GM18511 (cell line): ENCODE results near the gene MUC5AC.
"Not testable (repeated sequence)": the region's sequence is repeated elsewhere in the genome, so short reads cannot be mapped to it uniquely, and the experiment has no call there.

Source experiments
- ATAC-seq: cut with Tn5 transposase; IDR thresholded peaks from one replicate; pipeline ENCODE4 v1.9.1; 2021; ENCODE audit warnings: mild to moderate bottlenecking, moderate library complexity; ENCODE audit not compliant: unreplicated experiment

Gene MUC5AC

DNA sequence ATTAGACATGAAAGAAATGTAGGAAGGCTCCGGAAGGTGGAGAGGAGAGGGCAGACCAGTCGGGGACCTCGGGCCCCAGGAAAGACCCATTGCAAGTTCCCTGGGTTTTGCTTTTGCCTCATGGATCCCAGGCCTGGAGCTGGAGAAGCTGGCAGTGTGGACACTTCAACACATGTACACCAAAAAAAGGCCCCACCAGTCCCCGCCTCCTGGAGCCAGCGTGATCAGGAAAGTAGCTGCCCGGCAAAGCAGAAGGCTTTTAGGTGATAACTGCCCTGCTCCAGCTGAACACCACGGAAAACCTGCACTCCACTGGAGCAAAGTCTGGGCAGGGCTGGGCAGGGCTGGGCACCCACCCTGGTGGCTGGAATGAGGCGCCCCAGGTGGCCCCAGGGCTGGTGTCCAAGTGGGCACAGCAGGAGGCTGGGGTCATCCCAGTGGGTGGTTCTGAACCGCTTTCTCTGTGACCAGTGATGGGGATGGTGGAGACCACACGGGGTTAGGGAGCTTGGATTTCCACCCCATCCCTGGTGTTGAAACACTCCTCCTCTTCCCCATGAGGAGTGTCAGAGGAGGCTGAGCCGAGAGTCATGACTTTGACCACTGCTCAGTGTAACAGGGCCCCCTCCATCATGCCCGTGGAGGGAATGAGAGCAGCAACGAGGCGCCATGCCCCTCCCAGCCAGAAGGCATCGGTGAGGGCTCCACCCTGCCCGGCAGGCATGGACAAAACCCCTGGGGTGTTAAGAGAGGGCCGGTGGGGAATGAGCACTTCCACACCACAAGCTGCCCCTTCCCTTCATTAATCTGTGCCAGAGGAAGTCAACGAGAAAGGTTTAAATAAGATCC lies 16.9 kb upstream of the MUC5AC start:
- no peak for ATAC-seq

DNA sequence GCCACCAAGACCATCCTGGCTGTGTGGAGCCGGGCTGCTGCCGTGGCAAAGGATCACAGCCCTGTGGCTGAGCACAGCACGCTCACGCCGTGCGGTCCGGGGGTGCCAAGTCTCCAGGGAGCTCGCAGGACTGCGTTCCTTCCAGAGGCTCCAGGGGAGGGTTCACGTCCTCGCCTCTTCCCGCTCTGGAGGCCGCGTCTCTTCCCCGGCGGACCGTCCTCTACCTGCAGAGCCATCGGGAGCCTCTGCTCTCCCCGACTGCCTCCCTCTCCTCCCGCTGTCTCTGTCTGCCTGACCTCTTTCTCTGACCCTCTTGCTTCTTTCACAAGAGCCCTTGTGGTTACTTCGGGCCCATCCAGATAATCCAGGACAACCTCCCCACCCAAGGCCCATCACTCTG lies 11.4 kb upstream of the MUC5AC start:
- ATAC-seq, result no peak

DNA sequence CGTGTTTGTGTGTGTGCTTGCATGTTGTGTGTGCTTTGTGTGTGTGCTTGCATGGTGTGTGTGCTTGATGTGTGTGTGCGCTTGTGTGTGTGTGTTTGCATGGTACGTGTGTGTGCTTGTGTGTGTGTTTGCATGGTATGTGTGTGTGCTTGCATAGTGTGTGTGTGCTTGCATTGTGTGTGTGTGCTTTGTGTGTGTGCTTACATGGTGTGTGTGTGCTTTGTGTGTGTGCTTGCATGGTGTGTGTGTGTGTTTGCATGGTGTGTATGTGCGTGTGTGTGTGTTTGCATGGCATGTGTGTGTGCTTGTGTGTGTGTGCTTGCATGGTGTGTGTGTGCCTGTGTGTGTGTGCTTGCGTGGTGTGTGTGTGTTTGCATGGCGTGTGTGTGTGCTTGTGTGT lies 10.0 kb upstream of the MUC5AC start:
- ATAC-seq, result no peak

DNA sequence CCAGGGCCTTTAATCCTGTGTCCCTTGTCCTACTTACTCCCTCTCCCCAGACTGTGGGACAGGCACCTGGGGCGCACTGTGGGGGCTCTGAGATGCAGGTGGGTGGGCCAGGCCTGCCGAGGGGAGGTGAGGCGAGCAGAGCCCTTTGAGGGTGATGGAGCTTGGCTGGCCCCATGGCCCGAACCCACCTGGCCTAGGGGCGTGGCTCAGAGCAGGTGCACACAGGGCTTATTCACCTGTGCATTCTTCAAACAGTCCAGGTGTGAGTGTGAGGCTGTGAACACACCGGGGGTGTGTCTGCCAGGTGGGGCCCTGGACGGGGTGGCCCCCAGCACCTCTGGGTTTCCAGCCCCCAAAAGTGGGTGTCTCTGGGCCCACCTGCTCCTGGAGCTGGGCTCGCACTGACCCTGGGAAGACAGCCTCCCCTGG lies 9.0 kb upstream of the MUC5AC start:
- ATAC-seq, result no peak

DNA sequence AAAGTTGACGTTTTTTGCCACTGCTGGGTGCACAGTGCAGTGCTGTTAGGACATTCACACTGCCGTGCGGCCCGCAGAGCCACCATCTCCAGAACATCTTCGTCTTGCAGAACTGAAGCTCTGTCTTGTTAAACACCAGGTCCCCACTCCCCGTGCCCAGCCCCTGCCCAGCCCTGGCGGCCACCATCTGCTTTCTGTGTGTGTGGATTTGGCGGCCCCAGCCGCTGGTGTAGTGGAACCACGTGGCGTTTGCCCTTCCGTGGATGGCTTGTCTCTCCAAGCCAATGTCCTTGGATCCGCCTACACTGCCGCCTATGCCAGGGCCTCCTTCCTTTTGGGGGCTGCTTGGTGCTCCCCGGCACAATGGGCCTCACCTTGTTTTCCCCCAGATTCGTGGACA lies 8.2 kb upstream of the MUC5AC start:
- no peak for ATAC-seq

DNA sequence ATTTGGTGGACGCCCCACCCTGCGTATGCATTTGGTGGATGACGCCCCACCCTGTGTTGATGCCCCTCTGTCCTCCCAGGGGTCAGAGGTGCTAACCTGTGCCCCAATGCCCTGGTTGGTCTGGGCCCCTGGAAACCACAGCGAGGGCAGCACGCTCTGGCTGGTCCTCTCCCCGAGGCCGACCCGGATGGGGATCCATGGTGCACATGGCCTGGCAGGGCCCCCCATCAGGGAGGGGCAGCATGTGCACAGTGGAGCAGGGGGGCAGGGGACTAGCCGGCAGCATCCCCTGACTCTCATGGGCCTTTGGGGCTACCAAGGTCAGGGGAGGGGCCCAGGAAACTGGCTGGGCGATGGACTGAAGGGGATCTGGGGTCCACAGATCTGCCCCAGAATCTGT lies 7.6 kb upstream of the MUC5AC start:
- ATAC-seq, result no peak

DNA sequence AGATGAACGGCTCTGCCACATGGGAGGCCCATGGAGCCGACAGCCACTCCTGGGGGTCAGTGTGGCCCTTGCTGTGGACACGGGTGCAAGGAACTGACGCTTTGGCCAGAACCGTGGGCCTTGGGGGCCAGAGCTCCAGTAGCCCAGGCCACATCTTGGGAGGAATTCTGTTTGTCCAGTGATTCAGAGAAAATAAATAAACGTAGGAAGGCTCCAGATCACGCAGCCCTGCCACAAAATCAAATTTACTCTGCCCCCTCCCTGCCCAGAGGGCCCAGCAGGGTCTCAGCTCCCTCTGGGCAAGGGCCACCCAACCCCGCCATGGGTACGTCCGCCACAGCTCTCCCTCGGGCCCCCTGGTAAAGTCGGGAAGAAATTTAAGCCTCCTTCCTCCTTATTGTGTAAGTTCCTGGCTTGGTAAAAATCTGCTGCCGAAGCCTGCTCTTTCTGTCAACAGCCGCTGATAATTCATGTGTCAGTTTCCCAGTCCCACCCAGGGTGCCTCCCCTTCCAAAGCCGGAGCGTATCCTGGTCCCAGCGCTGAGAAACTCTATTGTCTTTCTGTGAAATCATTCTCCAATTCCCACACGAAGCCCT lies 6.9 kb upstream of the MUC5AC start:
- ATAC-seq, result no peak

DNA sequence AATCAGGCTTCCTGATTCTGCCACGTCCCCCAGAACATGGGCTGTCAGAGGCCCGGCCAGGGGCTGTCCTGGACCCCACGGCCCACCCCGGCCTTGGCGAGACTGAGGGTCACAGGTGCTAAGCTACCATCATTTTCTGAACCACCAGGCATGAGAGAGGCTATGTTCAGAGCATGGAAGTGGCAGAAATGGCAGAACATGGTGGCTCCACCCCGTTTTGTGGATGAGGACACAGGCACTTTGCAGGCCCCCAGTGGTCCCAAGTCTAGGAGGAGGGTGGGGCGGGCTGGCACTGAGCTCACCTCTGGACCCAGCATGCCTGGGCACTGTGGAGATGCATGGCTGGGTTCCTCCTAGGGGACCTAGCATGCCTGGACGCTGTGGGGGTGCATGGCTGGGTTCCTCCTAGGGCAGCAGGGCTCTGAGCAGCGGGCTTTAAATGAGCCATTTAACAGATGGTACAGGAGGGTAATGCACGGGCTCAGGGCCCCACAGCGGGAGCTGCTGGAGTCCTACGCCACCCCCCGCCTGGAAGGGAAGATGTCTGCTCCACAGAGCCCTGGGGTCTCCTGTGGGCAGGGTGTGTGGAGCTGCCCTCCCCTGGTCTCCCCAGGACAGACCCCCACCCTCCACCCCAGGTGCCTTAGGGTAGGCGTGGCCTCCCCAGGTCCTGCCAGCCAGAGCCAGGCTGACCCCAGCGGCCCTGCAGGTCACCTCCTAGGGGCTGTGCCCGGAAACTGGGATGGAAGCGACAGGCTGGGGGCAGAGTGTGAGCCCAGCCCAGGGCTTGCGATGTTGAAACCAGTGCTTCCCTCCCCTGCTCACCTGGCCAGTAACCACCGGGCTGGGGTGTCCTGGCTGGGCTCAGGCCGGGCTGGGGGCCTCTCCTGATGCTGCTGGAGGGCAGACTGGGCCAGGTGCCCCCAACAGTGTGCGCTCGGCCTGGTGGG lies 6.1 kb upstream of the MUC5AC start:
- no peak for ATAC-seq

DNA sequence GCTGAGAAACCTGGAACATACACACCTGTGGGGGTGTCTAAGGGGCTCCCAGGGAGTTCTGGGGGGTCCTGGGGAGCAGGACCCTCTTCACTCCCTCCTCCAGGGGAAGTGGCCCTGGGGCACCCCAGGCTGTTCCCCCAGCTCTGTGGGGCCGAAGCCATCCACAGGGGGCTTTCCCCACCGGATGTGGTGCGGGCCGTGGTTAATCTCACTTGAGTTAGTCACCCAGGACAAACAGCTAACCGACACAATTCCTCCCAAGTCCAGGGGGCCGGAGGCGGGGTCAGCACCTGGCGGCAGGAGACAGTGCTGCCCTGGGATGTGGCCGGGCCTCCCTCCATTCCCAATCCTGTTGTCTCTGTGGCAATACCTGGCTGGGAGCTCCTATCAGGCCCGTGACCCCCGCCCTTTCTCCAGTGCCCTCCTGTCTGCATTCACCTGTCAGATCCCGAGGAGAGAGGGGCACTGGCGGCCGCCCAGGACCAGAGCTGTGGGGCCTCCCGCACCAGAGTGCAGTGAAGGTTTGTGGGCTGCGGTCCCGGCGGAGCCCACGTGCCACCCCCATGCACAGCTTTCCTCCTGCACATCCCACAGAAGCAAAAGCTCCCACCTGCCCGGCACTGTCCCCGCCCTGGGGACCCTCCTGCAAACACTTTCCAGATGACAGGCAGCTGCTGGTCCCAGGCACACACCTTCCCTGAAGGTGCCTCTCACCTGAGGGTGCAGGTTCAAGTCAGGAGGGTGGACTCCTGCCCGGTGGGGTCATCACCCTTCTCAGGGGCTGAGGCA lies 5.2 kb upstream of the MUC5AC start:
- ATAC-seq, result no peak

DNA sequence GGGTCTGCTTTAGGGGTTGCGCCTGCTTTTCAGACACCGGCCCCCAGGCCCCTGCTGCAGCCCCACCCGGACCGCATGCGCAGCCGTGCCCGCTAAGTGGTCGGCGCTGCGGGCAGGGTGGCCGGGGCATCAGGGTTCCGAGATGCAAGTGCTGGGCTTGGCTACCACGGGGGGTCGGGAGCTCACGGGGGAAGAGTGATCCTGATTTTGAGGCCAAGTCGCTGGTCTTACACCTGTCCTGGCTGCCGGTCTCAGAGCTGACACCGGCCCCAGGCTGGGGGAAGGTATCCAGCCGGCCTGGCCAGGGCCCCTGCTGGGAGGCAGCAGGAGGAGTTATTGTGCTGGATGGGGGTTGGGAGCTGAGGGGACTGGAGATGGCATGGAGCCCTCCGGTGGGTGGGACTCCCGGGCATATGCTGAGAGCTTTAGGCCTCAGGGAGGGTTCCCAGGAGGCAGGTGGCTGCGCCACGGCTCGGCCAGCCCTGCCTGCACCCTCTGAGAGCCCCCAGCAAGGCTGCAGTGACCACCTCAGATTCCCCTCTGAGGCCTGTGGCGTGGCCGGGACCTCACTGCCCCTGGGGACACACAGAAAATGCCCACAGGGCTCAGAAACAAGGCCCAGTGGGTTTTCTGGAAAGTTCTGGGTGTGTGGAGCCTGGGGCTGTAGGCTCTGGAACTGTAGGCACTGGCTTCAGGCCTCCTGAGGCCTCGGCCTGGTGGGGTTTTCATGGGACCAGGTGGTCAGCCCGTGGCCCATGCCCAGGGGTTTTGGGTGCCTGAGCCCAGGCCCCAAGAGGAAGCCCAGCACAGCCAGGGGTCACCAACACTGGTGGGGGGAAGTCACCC lies 4.4 kb upstream of the MUC5AC start:
- no peak for ATAC-seq

DNA sequence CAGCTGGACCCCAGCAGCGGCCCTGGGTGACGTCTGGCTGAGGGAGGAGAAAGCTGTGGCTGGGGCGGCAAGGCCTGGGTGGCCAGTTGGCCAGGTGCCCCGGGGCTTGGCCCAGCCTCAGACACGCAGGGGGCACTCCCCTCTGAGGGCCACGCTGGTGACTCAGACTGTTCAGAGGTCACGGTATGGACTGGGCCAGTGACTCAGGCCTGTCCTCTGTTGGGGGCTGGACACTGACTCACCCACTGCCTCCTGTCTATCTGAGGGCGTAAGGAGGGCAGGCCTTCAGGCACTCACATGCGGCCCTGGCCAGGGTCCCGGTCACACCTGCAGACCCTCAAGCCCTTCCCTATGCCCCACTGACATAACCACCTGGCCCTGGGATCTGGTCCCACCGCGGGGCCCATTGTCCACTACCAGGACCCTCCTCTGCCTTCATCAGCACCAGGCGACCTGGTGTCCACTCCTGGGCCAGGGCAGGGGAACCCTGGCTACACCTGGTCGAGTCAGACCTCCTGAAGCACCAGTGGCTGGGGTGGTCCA lies 3.7 kb upstream of the MUC5AC start:
- no peak for ATAC-seq

DNA sequence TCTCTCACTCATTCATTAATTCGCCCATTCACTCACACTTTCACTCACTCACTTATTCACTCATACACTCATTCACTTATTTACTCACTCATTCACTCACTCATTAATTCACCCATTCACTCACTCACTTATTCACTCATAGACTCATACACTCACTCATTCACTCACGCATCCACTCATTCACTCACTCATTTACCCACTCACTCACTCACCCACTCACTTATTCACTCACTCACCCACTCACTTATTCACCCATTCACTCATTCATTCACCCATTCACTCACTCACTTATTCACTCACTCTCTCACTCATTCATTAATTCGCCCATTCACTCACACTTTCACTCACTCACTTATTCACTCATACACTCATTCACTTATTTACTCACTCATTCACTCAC lies 3.1 kb upstream of the MUC5AC start:
- not testable (repeated sequence) for ATAC-seq

DNA sequence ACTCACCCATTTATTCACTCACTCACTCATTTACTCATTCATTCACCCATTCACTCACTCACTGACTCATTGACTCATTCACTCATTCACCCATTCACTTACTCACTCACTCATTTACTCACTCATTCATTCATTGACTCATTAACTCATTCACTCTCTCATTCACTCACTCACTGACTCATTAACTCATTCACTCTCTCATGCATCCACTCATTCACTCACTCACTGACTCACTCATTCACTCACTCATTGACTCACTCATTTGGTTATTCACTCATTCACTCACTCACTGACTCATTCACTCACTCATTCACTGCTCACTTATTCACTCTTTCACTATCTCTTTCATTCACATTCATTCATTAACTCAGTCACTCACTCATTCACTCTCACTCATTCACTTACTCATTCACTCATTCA lies 2.5 kb upstream of the MUC5AC start:
- no peak for ATAC-seq

DNA sequence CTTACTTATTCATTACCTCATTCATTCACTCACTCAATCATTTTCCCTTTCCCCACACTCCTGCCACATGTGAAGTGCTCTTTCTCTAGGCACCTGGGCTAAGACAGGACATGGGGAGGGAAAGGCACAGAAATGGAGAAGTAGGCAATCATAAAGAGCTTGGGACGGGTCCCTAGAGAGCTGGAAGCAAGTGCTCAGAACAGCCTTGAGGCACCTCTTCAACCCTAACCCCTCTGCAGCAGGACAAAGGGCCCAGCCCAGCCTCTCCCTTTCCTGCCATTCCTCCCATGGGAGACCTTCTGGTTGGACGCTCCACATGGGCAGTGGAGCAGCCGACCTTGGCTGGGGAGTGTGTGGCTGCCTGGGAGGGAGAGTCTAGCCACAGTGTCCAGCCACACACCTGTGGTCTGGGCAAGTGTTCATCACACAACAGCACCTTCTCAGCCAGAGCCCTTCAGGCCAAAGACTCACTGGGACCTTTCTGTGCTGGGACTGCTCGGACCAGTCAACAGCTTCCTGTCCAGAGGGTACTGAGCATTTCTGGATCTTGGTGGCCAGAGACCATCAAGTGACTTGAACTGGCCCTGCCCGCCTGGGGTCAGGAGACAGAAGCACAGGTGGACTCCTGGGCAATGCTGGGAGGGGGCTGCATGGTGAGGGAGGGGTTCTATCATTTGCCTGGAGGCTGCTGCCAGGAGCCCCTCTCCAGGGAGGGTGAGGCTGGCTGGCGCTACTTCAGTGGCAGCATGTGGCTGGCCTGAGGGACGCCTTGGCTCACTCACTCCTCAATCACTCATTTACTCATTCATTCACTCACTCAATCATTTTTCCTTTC lies 1.0 kb upstream of the MUC5AC start:
- ATAC-seq, result no peak

DNA sequence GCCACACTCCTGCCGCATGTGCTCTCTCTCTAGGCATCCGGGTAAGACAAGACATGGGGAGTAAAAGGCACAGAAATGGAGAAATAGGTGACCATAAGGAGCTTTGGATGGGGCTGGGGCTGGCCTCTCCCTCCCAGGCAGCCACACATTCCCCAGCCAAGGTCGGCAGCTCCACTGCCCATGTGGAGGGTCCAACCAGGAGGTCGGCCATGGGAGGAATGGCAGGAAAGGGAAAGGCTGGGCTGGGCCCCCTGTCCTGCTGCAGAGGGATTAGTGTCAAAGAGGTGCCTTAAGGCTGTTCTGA lies 460 bp upstream of the MUC5AC start:
- ATAC-seq, result no peak

DNA sequence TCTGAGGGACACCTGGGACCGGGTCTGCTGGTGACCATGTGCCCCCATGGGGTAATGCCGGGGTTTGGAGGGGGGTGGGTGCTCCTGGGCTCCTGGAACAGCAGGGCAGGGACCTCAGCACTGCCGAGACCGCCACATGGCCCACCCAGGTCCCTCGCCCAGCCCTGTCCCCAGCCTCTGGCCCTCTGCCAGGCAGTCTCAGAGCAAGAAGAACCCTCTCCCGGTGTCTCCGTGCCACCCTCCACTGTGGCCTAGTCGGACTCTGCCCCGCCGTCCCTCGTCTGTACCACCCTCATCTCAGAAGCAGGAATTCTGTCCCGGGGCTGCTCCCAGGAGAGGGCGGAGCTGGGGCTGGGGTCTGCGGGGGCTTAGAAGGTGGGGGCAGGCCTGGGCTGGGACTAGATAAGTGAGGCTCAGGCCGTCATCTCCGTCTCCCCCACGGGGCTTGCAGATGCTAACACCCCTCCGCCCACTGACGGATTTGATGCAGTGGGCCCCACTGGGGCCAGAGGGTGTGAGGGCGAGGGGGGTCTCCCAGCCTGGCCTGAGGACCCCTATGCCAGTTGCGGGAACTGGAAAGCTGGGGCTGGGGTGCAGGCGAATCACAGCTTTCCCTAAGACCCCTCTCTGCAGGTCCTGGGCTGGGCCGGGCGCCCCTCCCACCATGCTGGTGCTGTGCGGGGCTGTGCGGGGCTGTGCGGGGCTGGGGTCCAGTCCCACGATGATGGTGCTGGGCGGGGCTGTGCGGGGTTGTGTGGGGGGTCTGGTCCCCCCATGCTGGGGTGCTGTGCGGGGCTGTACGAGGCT lies 1.1 kb downstream of the MUC5AC start:
- no peak for ATAC-seq

DNA sequence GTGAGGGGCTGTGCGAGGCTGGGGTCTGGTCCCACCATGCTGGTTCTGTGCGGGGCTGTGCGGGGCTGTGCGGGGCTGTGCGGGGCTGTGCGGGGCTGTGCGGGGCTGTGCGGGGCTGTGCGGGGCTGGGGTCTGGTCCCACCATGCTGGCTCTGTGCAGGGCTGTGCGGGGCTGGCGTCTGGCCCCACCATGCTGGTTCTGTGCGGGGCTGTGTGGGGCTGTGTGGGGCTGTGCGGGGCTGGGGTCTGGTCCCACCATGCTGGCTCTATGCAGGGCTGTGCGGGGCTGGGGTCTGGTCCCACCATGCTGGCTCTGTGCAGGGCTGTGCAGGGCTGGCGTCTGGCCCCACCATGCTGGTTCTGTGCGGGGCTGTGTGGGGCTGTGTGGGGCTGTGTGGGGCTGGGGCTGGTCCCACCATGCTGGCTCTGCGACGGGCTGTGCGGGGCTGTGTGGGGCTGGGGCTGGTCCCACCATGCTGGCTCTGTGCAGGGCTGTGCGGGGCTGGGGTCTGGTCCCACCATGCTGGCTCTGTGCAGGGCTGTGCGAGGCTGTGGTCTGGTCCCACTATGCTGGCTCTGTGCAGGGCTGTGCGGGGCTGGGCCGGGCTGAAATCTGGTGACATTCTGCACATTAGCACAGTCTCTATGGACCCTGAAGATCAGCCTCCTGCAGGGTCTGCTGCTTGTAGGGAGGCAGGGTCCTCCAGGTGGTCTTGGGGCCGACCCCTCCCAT lies 1.9 kb downstream of the MUC5AC start:
- not testable (repeated sequence) for ATAC-seq
